Peyer's patch (tissue), 4 donors: ENCODE results near the gene CRADD. TPM values are rescaled to one million over a fixed set of nuclear protein-coding genes. Genes with fewer than 3 reads are reported as not detected.

Experiments
- DNase-seq, 3 donors: peaks; one replicate each; pipeline ENCODE4 v3.0.0-alpha.2; 2017 to 2019
- H3K27ac ChIP-seq, 4 donors: fragments of 200-600 bp; sonication (generic); one replicate each; pipeline ENCODE4 v1.5.1; 2016 to 2019
- H3K27me3 ChIP-seq, 2 donors: fragments of 200-600 bp; sonication (generic); one replicate each; pipeline ENCODE4 v1.5.1; 2019
- H3K36me3 ChIP-seq, 3 donors: fragments of 200-600 bp; sonication (generic); one replicate each; pipeline ENCODE4 v1.5.1; 2016 to 2019
- H3K4me1 ChIP-seq, 4 donors: fragments of 200-600 bp; sonication (generic); one replicate each; pipeline ENCODE4 v1.5.1; 2016 to 2019
- H3K4me3 ChIP-seq, 4 donors: fragments of 200-600 bp; sonication (generic); 1 replicate in 3 of 4; 2 replicates in 1 of 4; pipeline ENCODE4 v1.5.1; 2016 to 2019; ENCODE audit warnings: mild to moderate bottlenecking in 1 of 4
- H3K9me3 ChIP-seq, 4 donors: fragments of 200-600 bp; sonication (generic); one replicate each; pipeline ENCODE4 v1.5.1; 2016 to 2019; ENCODE audit warnings: mild to moderate bottlenecking in 1 of 4
- CTCF ChIP-seq, 6 experiments: fragments of 450-650 bp in 4 of 6; fragments of 200-600 bp in 2 of 6; sonication (generic) in 1 of 6; IDR thresholded peaks; one replicate each; pipeline ENCODE4 v1.5.1; 2017 to 2019; ENCODE audit warnings: antibody characterized with exemption in 6 of 6, mild to moderate bottlenecking in 3 of 6, moderate library complexity in 1 of 6
- POLR2A ChIP-seq, 2 donors: fragments of 450-650 bp; IDR thresholded peaks; one replicate each; pipeline ENCODE4 v1.5.1; 2017; ENCODE audit warnings: antibody characterized with exemption in 2 of 2, mild to moderate bottlenecking in 2 of 2, moderate library complexity in 2 of 2
- total RNA-seq, 4 donors: library from RNA; depleted of rRNA; stranded (reverse); fragments of >200 nt; gene quantifications; one replicate each; pipeline ENCODE4 v1.1.0, GENCODE V29; 2016

The CRADD gene
- total RNA-seq, 4 donors from 2014 or later, result 66.3 to 128 (median 89.4) TPM

DNA sequence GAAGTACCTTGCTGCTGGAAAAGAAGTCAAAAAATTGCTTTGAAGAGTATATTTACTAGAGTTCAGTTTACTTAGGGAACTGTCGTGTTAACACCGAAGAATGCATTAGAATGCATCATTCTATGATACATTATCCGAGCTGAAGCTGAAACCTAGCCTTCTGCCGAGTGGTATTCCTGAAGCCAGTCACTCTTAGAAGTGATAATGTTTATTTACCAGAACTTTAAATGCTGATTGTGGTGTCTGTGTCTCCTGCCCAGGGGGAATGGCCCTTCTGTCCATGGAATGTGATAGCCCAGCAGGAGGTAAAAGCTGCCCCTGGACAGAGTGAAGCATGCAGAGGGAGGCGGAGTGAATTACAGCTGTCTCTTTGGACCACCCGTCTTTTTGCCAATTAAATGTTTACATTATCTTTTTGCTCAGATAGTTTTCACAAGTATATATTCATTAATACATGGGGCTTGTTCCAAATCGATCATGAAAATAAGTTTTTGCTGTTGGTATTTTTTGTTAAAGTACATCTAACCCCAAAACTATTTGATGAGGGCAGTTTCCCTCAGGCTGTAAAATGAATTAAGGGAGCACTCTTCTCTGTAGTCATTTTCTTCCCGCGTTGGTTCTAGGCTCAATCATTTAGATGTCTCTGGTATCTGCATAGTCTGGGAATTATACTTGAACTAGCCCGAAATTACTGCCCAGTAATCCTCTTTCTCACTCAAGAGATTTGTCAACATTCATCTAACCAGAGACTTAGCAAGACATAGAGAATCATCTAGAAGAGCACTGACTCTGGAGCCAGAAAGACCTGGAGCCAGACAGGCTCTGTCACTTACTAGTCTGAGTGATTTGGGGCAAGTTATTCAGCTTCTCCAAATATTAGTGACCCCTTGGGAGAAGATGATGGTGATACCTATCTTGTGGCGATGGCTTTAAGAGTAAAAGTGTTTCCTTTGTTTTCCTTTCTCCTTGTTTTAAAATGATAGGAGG is 147.6 kb downstream of the CRADD start:
- no peaks in the 10 kb centered on the region for H3K4me1 ChIP-seq
- H3K27me3 ChIP-seq, result no peaks in the 10 kb centered on the region
- no peak for TF ChIP-seq POLR2A (IDR thresholded peaks at IDR 0.05)
- no peak for TF ChIP-seq CTCF (IDR thresholded peaks at IDR 0.05)
- no peaks in the 10 kb centered on the region for H3K9me3 ChIP-seq
- H3K27ac ChIP-seq, result no peak overlapping the region
- H3K36me3 ChIP-seq, result no peaks in the 10 kb centered on the region
- no peak overlapping the region for H3K4me3 ChIP-seq
- no peak for DNase-seq

- no peak for DNase-seq
- TF ChIP-seq CTCF (IDR thresholded peaks at IDR 0.05) (no peak), POLR2A (IDR thresholded peaks at IDR 0.05) (no peak)
- H3K9me3 ChIP-seq, result no peaks in the 10 kb centered on the region
- no peak overlapping the region for H3K4me3 ChIP-seq
- H3K27me3 ChIP-seq, result no peaks in the 10 kb centered on the region
- no peaks in the 10 kb centered on the region for H3K4me1 ChIP-seq
- no peak overlapping the region for H3K27ac ChIP-seq
- H3K36me3 ChIP-seq, result no peaks in the 10 kb centered on the region
Measured at GRCh38 chr12:93825501-93825888, 148.3 kb downstream of the CRADD start.

GRCh38 chr12:93825931-93826555 is 148.9 kb downstream of the CRADD start:
- TF ChIP-seq POLR2A (IDR thresholded peaks at IDR 0.05) (no peak), CTCF (IDR thresholded peaks at IDR 0.05) (no peak)
- no peaks in the 10 kb centered on the region for H3K4me1 ChIP-seq
- H3K4me3 ChIP-seq, result no peak overlapping the region
- no peaks in the 10 kb centered on the region for H3K36me3 ChIP-seq
- peak overlapping the region in 1 of 4 donors; percentile 43 for H3K27ac ChIP-seq
- no peaks in the 10 kb centered on the region for H3K9me3 ChIP-seq
- H3K27me3 ChIP-seq, result no peaks in the 10 kb centered on the region
- no peak for DNase-seq

DNA sequence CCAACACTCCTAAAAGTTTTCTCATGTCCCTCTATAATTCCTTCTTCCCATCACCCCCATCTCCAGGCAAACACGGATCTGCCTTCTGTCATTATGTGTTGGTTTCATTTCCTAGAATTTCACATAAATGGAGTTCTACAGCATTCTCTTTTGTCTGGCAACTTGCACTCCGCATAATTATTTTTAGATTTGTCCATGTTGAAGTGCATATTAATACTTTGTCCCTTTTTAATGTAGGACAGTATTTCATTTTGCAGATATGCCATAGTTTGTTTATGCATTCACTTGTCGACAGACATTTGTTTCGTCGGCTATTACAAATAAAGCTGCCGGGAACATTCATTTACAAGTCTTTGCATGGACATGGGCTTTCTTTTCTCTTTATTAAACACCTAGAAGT is 150.0 kb downstream of the CRADD start:
- TF ChIP-seq CTCF (IDR thresholded peaks at IDR 0.05) (no peak), POLR2A (IDR thresholded peaks at IDR 0.05) (no peak)
- no peak for DNase-seq
- Histone ChIP-seq H3K27ac (no peak overlapping the region), H3K4me3 (no peak overlapping the region), H3K4me1 (no peaks in the 10 kb centered on the region), H3K36me3 (no peaks in the 10 kb centered on the region), H3K27me3 (no peaks in the 10 kb centered on the region), H3K9me3 (no peaks in the 10 kb centered on the region)

DNA sequence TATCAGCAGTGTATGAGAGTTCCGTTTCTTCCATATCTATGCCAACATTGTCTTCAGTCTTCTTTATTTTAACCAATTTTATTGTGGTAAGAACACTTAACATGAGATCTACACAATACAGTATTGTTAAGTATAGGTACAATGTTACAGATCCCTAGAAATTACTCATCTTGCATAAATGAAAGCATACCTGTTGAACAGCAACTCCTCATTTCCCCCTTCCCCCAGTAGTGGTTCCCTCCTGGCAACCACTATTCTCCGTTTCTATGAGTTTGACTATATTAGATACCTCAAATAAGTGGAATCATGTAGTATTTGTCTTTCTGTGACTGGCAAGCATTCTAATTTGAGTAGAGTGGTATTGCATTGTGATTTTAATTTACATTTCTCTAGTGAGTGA is 150.5 kb downstream of the CRADD start:
- H3K27ac ChIP-seq, result no peak overlapping the region
- H3K9me3 ChIP-seq, result no peaks in the 10 kb centered on the region
- no peak for DNase-seq
- no peaks in the 10 kb centered on the region for H3K36me3 ChIP-seq
- TF ChIP-seq CTCF (IDR thresholded peaks at IDR 0.05), result no peak
- no peak for TF ChIP-seq POLR2A (IDR thresholded peaks at IDR 0.05)
- H3K27me3 ChIP-seq, result no peaks in the 10 kb centered on the region
- H3K4me3 ChIP-seq, result no peak overlapping the region
- no peaks in the 10 kb centered on the region for H3K4me1 ChIP-seq
